Pancreas (tissue), 10 donors: ENCODE measurements around the gene TMEM97. TPM values are rescaled to one million over a fixed set of nuclear protein-coding genes. Genes with fewer than 3 reads are reported as not detected.
A peak's percentile ranks its signal among the peaks of the same experiment; 100 is the strongest.

ENCODE experiments used
- ATAC-seq, 4 donors: fragments of 200-7000 bp; cut with Tn5 transposase; one replicate each; pipeline versions ENCODE4 v1.8.0 to v1.9.1; 2020; ENCODE audit warnings: mild to moderate bottlenecking in 4 of 4, moderate library complexity in 4 of 4
- DNase-seq, 6 donors: peaks; one replicate each; pipeline ENCODE4 v3.0.0-alpha.2; 2020
- FAIRE-seq: peaks from 2 replicates; lab custom pipeline; 2012; peaks lifted over from hg19 to GRCh38; lab: Jason Lieb, UNC
- H3K27ac ChIP-seq, 4 donors: fragments of 200-600 bp; sonication (generic); 1 replicate in 3 of 4; 2 replicates in 1 of 4; pipeline versions ENCODE4 v1.5.0 to v1.8.0; 2020
- H3K27me3 ChIP-seq, 4 donors: fragments of 200-600 bp; one replicate each; pipeline ENCODE4 v1.8.0; 2021
- H3K36me3 ChIP-seq, 3 donors: fragments of 200-600 bp; sonication (generic) in 1 of 3; one replicate each; pipeline versions ENCODE4 v1.5.0 to v1.8.0; 2020 to 2021
- H3K4me1 ChIP-seq, 3 donors: fragments of 200-600 bp; one replicate each; pipeline ENCODE4 v1.8.0; 2021
- H3K4me3 ChIP-seq, 4 donors: fragments of 200-600 bp; sonication (generic) in 2 of 4; one replicate each; pipeline versions ENCODE4 v1.5.0 to v1.8.0; 2020 to 2021
- H3K9me3 ChIP-seq, 4 donors: fragments of 200-600 bp; one replicate each; pipeline ENCODE4 v1.8.0; 2021
- CTCF ChIP-seq, 4 donors: fragments of 200-600 bp; sonication (generic) in 3 of 4; IDR thresholded peaks; one replicate each; pipeline versions ENCODE4 v1.5.0 to v1.8.0; 2021; ENCODE audit warnings: antibody characterized with exemption in 4 of 4
- WGBS, 2 donors: extraction: QIAGEN DNeasy Blood & Tissue Kit; methylation state at CpG; one replicate each; pipeline ENCODE4 v1.1.7; 2013; 5-methylcytosine and 5-hydroxymethylcytosine counted together
- intact Hi-C, 3 donors: fragments of 100-400 bp; cut with DNase I; formaldehyde crosslinking; loops; one replicate each; pipeline versions ENCODE4 v1.11.1 to v1.14.2; 2022
- polyA plus RNA-seq, 2 donors: library from polyadenylated mRNA; stranded (reverse); fragments of 200-250 nt; gene quantifications; one replicate each; pipeline ENCODE4 v1.2.3, GENCODE V29; 2013
- total RNA-seq, 6 donors: library from RNA; stranded (reverse); fragmentation: NEBNext Ultra II Directional in 4 of 6; extraction: Animal tissue kit (Norgen Biotek cat#: 25700) in 4 of 6; gene quantifications; one replicate each; pipeline versions ENCODE4 v1.2.1 to v1.2.4, GENCODE V29; 2021 to 2023
- donor health status: healthy with polysubstance abuse.
- donor health status: DM: no; HTN: no; CAD: no; lungs with moderate emphysema.
- donor health status: DM: no; HTN: no; CAD: no.
- donor health status: control.
- donor health status: control.
- donor health status: Bipolar disorder and iron deficiency.
- donor health status: DM: yes; HTN: yes; CAD: no.
- donor health status: DM: no; HTN: no; CAD: no.
- donor health status: DM: no; HTN: no; CAD: no.
- donor health status: DM: yes; HTN: yes; CAD: no.

The TMEM97 gene
- total and polyA plus RNA-seq, 8 donors: 13.1 to 129 (median 102) TPM

GRCh38 chr17:28344011-28344410, 25.0 kb downstream of the TMEM97 start:
- no peak overlapping the region for H3K4me3 ChIP-seq
- peak overlapping the region in 2 of 4 donors; percentile 77 to 83 for H3K27ac ChIP-seq
- DNase-seq: no peak
- no peaks in the 10 kb centered on the region for H3K27me3 ChIP-seq
- H3K4me1 ChIP-seq: peaks cover 30 to 43% (median 32%) of the 10 kb centered on the region in 3 donors
- WGBS, 2 donors: 94% methylated on average over 9 of the region's 9 CpGs
- intact Hi-C loops: no loop called here
- H3K9me3 ChIP-seq: no peaks in the 10 kb centered on the region
- TF ChIP-seq CTCF (IDR thresholded peaks at IDR 0.05): no peak
- no peak for FAIRE-seq
- peaks cover 12 to 62% (median 25%) of the 10 kb centered on the region in 3 donors for H3K36me3 ChIP-seq
- no peak for ATAC-seq

- intact Hi-C loops: no loop called here
- H3K36me3 ChIP-seq: peaks cover 12 to 62% (median 25%) of the 10 kb centered on the region in 3 donors
These were observed 25.5 kb downstream of the TMEM97 start for GRCh38 chr17:28344435-28344901.

GRCh38 chr17:28345419-28346198, 26.6 kb downstream of the TMEM97 start:
- ATAC-seq (peak; percentile 4 to 42 (median 27)), FAIRE-seq (no peak), DNase-seq (peak in 4 of 6 donors; percentile 43 to 56 (median 51))
- H3K4me1 ChIP-seq: peaks cover 30 to 43% (median 32%) of the 10 kb centered on the region in 3 donors
- no peak for TF ChIP-seq CTCF (IDR thresholded peaks at IDR 0.05)
- H3K9me3 ChIP-seq: no peaks in the 10 kb centered on the region
- peaks cover 12 to 54% (median 31%) of the 10 kb centered on the region in 3 donors for H3K36me3 ChIP-seq
- peak overlapping the region in 1 of 4 donors; percentile 22 for H3K4me3 ChIP-seq
- WGBS, 2 donors: 18 to 20% methylated on average over 13 of the region's 13 CpGs
- H3K27me3 ChIP-seq: no peaks in the 10 kb centered on the region
- intact Hi-C loops: no loop called here
- H3K27ac ChIP-seq: peak overlapping the region; percentile 63 to 83 (median 74)

More at GRCh38 chr17:28344435-28344901, 25.5 kb downstream of the TMEM97 start:
- WGBS, 2 donors: 90 to 92% methylated on average over 19 of the region's 19 CpGs
- ATAC-seq: no peak
- Histone ChIP-seq H3K27ac (peak overlapping the region in 2 of 4 donors; percentile 77 to 83), H3K27me3 (no peaks in the 10 kb centered on the region), H3K4me1 (peaks cover 30 to 43% (median 32%) of the 10 kb centered on the region in 3 donors), H3K4me3 (no peak overlapping the region), H3K9me3 (no peaks in the 10 kb centered on the region)
- no peak for DNase-seq
- FAIRE-seq: no peak
- no peak for TF ChIP-seq CTCF (IDR thresholded peaks at IDR 0.05)

GRCh38 chr17:28346199-28346580, 27.2 kb downstream of the TMEM97 start:
- intact Hi-C loops: no loop called here
- TF ChIP-seq CTCF (IDR thresholded peaks at IDR 0.05): no peak
- H3K27me3 ChIP-seq: no peaks in the 10 kb centered on the region
- no peak for DNase-seq
- H3K4me1 ChIP-seq: peaks cover 30 to 43% (median 32%) of the 10 kb centered on the region in 3 donors
- peak overlapping the region; percentile 63 to 83 (median 74) for H3K27ac ChIP-seq
- ATAC-seq: peak; percentile 1 to 8 (median 3)
- no peaks in the 10 kb centered on the region for H3K9me3 ChIP-seq
- 20 to 29% methylated on average over 2 of the region's 2 CpGs for WGBS, 2 donors
- H3K4me3 ChIP-seq: peak overlapping the region in 1 of 4 donors; percentile 22
- no peak for FAIRE-seq
- peaks cover 9 to 53% (median 32%) of the 10 kb centered on the region in 3 donors for H3K36me3 ChIP-seq
